Daoy (cell line): ENCODE results near the gene LIMA1. TPM values are rescaled to one million over a fixed set of nuclear protein-coding genes. Genes with fewer than 3 reads are reported as not detected.
"Not testable (repeated sequence)": the region's sequence is repeated elsewhere in the genome, so short reads cannot be mapped to it uniquely, and the experiment has no call there.

Experiments
- DNase-seq: peaks from one replicate; pipeline ENCODE4 v3.0.0-alpha.2; 2015; ENCODE audit warnings: low read depth
- total RNA-seq: library from RNA; depleted of rRNA; stranded (reverse); fragments of >200 nt; shearing (Covaris generic); gene quantifications from 2 replicates; pipeline ENCODE4 v1.2.3, GENCODE V29; 2014

LIMA1 gene
- total RNA-seq, 1 experiment from 2014 or later = 166 TPM

DNA sequence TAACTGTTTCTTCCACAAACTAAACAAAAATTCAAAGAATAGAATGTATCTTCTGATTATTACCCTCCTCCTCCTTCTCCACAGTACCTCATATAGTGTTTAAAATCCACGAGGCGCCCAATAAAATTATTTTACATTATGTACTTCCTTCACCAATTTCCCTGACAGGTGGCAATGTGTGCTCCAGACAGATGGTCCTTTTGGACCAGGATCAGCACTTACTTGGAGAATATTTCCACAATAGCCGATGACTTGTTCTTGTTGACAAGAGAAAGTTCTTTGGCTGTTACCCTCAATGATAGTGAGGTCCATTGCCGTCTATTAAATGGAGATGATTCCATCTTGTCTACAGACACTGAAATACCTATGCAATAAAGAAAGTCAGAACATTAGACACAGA, 34.9 kb downstream of the LIMA1 start:
- no peak for DNase-seq

GRCh38 chr12:50247665-50248064, 35.7 kb downstream of the LIMA1 start:
- peak; percentile 41 for DNase-seq

- DNase-seq = peak; percentile 100
Observed at GRCh38 chr12:50246873-50247612, 36.3 kb downstream of the LIMA1 start.

DNA sequence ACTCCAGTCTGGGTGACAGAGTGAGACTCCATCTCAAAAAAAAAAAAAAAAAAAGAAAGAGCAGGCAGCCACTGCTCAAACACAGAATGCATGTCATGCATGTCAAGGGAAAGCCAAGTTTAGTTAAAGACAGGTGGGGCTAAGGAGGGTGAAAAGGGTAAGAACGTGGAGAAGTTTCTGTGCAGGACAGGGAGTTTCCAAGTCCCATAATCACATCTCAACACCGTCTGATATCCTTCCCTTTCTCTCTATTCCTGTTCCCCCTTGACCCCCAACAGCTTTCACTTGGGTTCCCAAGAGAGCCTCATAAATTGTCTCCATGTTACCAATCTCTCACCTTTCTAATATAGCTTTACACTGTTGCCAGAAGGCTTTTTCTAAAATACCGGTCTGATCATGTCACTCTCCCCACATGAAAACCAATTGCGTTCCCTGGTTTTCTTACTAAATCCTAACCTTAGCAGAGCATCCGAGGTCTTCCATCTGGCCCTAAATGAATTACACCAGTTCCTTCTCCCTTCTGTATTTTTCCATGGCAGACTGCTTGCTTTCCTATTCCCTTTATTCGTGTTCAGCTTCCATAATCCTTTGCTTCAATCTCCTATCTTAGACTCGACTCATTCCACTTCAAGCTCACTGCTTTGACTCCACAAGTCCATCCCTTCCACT, 37.0 kb downstream of the LIMA1 start:
- no peak for DNase-seq

DNA sequence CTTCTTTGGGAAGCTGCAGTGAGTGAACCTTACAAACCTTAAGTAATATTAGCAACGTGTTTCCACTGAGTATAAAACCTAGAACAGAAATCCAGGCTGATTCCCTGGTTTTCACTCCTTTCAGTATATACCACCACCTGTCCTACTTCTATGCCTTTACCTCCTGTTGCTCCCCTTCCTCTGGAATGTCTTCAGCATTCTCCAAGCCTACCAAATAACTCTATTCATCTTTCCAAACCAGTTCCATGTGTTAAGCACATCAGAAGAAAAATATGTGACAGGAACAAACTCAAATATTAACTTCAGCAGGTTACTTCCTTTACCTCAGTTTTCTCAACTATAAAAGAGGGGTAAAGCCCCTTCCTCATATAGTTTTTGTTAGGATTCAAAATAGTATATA, 39.8 kb downstream of the LIMA1 start:
- no peak for DNase-seq

- DNase-seq = peak; percentile 51
Observed at GRCh38 chr12:50242751-50243191, 40.5 kb downstream of the LIMA1 start.

DNA sequence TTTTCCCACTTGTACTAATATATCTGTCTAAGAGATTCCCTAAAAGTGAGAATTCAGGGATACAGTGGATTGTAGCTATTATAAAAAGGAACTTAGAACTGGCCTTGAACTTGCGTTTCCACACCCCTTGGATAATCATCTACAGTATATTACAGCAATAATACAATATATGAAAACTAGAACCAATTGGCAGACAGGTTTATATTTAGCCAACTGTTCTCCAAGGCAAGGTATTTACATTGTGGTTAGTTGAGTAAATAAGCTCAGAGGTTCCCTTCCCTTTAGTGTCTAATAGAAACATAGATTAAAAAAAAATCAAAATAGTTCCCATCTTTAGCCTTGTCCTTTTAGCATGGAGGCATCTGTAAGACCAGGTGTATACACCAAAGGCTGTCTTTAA, 42.1 kb downstream of the LIMA1 start:
- DNase-seq = no peak

DNA sequence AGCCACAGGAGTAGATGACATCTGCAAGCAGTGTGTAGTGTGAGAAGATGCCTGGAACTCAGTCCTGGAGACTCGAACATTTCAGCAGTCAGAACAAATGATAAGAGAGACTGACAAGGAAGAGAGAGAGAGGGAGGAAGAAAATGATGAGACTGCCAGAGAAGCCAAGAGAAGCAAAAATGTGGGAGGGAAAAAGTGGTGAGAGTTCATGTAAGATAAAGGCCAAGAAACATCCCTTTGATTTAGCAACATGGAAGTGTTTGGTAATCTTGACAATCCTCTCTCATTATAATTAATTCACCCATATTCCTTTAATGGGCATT, 42.6 kb downstream of the LIMA1 start:
- no peak for DNase-seq

DNA sequence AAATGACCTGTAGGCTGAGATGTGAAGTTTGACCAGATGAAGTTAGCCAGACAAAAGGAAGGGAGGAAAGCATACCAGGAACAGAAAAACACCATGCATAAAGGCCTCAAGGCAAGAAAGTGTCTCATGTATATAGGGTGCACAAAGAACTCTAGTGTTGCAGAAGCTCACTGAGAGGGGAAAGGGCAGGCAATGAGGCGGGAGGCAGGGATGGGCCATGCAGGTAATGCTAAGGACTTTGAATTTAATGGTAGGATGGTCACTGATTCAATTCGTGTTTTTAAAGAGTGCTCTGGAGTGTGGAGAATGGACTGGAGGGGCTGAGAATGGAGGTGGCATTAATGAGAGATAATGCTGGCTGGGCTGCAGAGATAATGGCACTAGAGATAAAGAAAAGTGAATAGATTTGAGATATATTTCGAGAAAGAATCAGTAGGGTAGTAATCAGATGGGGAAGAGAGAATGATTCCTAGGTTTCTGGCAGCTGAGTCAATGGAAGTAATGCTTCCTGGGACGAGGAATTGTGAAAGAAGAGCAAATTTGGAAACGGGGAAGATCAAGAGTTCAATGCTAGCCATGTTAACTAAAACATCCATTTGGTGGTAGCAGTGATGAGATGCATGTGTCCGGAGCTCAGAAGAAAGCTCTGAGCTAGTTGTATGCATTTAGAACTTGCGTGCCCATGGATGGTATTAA, 43.1 kb downstream of the LIMA1 start:
- no peak for DNase-seq

DNA sequence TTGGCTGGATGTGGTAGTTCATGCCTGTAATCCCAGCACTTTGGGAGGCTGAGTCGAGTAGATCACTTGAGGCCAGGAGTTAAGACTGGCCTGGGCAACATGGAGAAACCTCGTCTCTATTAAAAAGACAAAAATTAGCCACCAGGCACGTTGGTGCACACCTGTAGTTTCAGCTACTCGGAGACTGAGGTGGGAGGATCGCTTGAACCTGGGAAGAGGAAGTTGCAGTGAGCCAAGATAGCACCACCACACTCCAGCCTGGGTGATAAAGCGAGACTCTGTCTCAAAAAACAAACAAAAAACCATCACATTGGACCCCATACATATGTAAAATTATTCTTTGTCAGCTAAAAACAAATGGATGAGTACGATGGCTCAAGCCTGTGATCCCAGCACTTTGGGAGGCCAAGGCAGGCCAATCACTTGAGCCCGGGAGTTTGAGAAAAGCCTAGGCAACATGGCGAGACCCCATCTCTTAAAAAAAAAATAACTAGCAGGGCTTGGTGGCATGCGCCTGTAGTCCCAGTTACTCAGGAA, 43.9 kb downstream of the LIMA1 start:
- DNase-seq = no peak

GRCh38 chr12:50234347-50234746, 49.0 kb downstream of the LIMA1 start:
- DNase-seq = peak; percentile 69

DNA sequence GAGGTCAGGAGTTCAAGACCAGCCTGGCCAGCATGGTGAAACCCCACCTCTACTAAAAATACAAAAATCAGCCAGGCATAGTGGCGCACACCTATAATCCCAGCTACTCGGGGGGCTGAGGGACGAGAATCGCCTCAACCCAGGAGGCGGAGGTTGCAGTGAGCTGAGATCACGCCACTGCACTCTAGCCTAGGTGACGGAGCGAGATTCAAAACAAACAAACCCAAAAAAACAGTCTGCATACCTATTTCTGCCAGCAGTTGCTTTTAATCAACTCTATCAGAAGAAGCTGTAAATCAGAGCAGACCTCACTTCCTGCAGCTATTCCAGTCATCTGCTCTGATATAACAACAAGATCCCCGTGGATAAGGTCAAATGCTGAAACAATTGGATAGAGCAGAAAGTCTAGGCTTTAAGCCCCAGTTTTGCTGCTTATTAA, 50.5 kb downstream of the LIMA1 start:
- no peak for DNase-seq

DNA sequence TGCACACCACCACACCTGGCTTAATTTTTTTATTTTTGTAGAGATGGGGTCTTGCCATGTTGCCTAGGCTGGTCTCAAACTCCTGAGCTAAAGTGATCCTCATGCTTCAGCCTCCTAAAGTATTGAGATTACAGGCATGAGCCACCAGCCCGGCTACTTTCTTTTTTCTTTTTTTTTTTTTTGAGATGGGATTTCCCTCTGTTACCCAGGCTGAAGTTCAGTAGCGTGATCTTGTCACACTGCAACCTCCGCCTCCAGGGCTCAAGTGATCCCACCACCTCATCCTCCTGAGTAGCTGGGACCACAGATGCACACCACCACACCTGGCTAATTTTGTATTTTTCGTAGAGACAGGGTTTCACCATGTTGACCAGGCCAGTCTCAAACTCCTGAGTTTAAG, 51.1 kb downstream of the LIMA1 start:
- DNase-seq = no peak

- no peak for DNase-seq
Observed at GRCh38 chr12:50231346-50231745, 52.0 kb downstream of the LIMA1 start.

GRCh38 chr12:50230217-50230616, 53.1 kb downstream of the LIMA1 start:
- DNase-seq = no peak

GRCh38 chr12:50224026-50224692, 59.2 kb downstream of the LIMA1 start:
- peak; percentile 79 for DNase-seq

GRCh38 chr12:50222275-50222783, 61.0 kb downstream of the LIMA1 start:
- DNase-seq = peak; percentile 90

DNA sequence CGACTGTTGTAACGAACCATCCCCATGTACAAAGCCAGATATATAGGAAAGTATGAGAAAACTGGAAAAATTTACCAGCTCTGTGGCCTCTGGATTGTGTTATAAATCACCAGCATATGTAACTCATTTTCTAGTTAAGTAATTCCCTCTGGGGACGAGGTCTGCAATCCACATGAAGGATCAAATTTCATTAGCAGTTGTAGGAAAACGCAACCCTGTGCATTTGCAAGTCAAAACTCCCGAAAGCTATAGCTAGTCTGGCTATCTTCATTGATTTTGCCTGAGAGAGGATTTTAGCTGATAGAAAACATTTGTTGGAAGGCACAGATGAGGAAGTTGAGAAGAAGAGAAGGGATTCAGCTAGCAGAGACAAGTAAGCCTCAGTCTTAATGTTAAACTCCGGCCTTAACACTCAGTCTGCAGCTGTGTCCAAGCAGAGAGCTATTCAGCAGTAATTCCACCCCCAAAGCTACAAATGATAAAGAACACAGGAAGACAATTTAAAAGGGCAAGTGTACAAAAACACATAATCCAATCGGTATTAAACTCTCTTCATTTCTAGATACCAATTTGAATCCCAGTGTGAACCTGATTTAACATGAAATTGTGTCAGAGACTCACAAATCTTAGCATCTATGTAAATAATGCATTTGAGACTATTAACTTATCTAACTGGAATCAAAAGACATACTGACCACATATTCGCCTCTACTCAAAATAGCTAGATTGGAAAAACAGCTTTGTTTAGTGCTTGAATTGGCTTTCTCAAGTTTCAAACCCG, 61.9 kb downstream of the LIMA1 start:
- DNase-seq = peak; percentile 70

- peak; percentile 66 for DNase-seq
Observed at GRCh38 chr12:50220363-50220995, 62.8 kb downstream of the LIMA1 start.

- DNase-seq = no peak
Observed at GRCh38 chr12:50219544-50219943, 63.8 kb downstream of the LIMA1 start.

DNA sequence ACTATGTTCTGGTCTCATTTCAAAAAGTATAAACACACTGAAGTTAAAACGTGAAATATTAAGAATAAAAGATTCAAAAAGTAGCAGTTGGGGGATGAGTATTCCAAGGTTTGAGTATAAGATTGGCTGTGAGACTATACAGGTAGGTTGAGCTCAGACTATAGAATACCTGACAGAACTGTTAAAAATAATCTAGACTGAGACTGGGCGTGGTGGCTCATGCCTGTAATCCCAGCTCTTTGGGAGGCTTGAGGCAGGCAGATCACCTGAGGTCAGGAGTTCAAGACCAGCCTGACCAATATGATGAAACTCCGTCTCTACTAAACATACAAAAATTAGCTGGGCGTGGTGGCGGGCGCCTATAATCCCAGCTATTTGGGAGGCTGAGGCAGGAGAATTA, 64.3 kb downstream of the LIMA1 start:
- DNase-seq = not testable (repeated sequence)
